ENCODE measurements around the gene HAUS3.

DNA sequence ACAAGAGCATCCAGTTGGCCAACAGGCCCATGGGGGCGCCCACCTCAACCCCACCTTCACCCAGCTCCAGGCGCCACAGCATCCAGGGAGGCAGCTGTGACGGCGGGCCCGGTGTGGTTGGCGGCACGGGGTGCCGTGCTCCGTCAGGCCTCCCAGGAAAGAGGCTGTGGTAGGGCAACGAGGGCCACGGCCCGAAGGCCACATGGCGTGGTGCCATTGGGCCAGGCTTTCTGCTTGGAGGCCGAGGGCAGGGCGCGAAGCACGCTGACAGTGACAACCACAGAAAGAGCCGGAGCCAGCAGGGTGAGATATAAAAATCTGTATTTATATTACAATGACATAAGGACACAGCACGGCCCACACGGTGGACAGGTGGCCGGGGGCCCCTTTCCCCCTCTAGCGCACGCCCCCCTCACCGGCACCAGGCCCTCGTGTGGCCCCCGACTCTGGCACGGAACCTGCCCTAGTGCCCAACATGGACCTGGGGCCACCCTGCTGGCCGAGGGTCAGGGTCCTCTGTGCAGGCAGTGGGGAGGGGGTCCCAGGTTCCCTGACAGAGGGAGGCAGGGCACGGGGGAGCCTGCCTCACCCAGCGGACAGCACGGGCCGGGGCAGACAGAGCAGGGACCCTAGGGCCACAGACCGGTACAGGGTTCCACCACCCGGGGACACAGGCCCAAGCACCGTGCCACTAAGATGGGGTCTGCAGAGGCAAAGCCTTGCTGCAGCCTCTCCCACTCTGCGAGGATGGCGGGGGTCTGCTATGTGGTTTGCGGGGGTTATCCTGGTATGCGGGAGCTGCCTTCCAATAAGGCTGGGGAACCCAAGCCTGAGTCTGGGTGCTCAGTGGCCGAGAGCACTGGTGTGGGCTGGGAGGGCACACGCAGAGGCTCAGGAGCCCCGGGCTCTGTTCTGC, 5.5 kb upstream of the HAUS3 start:
- TF ChIP-seq CTCF (IDR thresholded peaks at IDR 0.05; ENCODE audit: insufficient read depth, low read length, poor library complexity, severe bottlenecking) (no peak), EZH2phosphoT487 (conservative IDR thresholded peaks at IDR 0.05; ENCODE audit: low read length) (no peak)
